Glomerular visceral epithelial cell (primary cell): Measurements from ENCODE around the gene ADGRE1.

ENCODE experiments used
- DNase-seq: peaks from one replicate; pipeline ENCODE4 v3.0.0-alpha.2; 2016; ENCODE audit errors: extremely low spot score

The ADGRE1 gene

GRCh38 chr19:6875218-6875617 is 12.2 kb upstream of the ADGRE1 start:
- no peak for DNase-seq

DNA sequence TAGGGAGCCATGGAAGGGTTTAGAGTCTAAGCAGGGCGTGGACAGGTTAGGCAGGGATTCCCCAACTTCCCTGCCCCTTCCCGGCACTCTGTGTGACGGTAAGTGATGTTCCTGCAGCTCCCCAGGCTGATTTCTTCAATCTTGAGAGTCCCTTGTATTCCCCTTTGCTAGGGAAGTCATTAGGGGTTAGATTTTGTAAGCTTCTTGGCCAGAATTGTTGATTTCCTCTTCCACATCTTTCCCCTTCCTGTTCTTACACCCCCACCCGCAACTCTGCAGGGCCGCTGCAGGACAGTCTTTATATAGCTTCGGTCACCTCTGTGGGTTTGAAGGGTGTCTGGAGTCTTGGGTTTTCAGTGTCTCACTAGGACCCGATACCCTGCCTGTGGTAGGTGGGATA is 10.6 kb upstream of the ADGRE1 start:
- DNase-seq: no peak

GRCh38 chr19:6877766-6878165 is 9.6 kb upstream of the ADGRE1 start:
- no peak for DNase-seq

DNA sequence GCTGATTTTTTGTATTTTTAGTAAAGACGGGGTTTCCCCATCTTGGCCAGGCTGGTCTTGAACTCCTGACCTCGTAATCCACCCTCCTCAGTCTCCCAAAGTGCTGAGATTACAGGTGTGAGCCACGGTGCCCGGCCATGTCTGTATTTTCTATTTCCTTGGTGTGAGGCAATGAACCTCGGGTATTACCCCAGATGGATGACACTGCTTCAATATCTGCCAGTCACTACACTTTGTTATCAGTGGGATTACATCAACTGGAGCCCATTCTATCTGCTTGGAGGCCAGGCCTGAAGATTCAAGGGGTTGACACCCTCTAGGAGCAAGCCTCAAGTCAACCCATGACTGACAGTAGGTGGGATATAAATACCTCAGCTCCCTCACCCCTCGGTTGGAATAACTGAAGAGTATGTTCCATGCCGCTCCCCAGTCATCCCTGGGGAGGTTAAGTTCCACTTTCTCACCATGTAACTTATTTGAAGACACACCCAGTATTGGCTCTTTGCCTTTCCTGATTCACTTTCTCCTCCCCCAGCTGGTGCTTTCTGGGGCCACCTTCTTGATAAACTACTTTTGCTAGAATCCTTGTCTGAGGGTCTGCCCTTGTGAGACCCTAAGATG is 992 bp upstream of the ADGRE1 start:
- DNase-seq: no peak

DNA sequence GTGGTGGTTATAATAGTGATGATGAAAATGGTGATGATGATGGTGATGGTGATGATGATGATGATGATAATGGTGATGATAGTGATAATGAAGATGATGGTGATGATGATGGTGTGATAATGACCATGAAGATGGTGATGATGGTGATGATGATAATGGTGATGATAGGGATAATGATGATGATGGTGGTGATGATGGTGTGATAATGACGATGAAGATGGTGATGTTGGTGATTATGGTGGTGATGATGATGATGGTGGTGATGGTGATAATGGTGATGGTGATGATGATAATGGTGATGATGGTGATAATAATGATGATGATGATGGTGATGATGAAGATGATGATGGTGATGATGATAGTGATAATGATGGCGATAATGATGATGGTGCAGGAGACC is 1.6 kb downstream of the ADGRE1 start:
- no peak for DNase-seq

- DNase-seq: no peak
Observed at GRCh38 chr19:6890401-6890913, 3.1 kb downstream of the ADGRE1 start.

GRCh38 chr19:6890938-6891337 is 3.6 kb downstream of the ADGRE1 start:
- no peak for DNase-seq

DNA sequence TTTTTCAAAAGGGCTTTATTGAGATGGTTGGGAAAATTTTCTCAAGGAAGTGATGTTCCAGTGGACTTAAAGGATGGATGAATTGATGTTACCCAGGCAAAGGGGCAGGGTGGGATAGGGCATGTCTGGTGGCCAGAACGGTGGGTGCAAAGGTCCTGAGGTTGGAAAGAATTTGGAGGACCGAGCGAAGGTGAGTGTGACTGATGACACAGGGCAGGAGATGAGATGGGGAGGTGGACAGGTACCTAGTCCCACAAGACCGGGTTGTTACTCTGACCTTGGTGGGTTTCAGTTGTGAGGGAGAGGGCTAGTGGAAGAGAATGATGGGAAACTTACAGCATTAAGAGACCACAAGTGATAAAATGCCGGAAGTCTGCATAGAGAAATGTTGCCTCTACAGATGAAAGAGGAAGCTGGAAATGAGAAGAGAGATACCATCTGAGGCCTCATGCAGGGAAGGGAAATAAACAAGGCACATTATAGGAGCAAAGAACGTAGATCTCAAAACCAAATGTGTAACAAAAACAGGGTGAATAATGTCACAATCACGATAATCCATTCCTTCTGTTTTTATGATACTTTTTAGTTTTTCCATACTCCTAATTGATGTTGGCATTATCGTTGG is 4.5 kb downstream of the ADGRE1 start:
- no peak for DNase-seq

DNA sequence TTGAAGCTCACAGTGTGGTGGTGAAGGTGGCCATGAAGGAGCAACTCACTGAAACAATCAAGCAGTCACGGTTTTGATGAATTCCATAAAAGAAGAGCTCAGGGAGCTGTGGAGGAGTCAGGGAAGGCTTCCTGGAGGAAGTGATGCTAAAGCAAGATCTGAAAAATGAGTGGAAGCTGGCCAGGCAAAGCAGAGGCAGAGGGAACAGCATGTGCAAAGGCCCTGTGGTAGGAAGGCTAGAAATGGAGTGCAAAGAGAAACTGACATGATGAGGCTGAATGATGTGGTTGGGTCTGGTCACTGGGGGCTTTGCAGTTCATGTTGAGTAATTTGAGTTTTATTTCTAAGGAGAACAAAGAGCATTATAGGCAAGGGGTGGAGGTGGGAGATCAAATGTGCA is 6.9 kb downstream of the ADGRE1 start:
- no peak for DNase-seq

DNA sequence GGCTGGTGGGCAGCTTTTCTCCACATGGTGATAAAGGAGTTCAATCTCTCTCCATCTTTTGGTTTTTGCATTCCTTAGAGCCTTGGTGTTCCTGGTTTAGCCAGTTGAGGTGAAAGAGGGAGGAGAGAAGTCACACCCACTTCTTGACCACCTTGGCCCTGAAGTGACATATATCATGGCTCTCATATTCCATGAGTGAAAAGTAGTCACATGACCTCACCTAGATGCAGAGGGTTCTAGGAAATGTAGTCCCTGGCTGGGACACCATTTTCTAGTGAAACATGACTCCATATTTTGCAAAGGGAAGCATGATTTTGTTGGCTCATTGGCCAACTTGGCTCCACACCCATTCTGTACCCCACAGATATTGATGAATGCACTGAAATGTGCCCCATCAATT is 16.1 kb downstream of the ADGRE1 start:
- no peak for DNase-seq

DNA sequence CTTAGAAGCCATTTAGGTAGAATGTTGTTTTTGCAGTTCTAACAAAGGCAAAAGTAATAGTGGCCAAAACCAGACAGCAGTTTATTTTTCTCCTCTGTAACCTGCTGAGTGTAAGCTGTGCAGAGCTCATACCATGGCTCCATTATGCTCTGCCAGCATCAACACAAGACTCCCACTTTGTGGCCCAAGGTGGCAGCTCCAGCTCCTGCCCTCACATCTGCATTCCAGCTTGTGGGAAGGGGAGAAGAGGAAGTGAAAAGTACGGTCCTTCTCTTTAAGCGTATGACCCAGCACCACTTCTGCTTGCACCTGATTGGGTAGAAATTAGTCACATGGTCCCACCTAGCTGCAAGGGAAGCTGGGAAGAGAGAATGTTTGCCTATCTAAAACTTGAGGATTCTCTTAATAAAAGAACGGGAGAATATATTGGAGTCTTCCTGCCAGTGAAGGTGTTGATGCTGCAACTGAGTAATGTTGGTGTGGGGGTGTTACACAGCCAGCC is 19.2 kb downstream of the ADGRE1 start:
- DNase-seq: no peak

DNA sequence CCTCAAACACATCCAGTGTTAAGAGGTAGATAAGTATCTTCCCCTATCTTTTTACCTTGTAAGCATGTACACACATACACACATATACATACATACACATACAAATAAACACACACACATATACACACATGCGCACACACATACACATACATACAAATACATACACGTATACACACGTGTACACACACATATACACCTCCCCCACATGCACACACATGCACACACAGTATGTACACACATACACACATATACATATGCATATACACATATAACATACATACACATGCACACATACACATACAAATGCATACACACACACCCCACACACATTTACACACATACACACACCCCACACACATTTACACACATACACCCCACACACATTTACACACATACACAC is 24.1 kb downstream of the ADGRE1 start:
- no peak for DNase-seq

DNA sequence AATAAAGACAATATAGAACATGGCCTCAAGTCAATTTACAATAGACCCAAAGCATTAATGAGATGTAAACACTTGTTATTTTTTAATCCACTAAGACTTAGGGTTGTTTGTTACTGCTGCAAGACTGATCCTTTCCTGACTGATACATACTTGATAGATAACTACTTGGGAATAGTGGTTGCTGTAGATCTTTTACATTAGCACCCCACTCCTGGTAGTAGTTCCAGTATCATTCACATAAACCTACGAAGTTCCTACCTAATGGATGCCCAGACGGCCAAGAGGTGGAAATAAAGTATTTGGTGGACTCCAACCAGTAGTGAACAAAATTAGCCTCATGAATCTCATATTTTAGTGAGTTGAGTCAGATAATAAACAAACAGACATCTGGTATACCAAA is 26.9 kb downstream of the ADGRE1 start:
- no peak for DNase-seq

- DNase-seq: no peak
Observed at GRCh38 chr19:6916952-6917351, 29.6 kb downstream of the ADGRE1 start.

GRCh38 chr19:6925386-6925785 is 38.0 kb downstream of the ADGRE1 start:
- no peak for DNase-seq

DNA sequence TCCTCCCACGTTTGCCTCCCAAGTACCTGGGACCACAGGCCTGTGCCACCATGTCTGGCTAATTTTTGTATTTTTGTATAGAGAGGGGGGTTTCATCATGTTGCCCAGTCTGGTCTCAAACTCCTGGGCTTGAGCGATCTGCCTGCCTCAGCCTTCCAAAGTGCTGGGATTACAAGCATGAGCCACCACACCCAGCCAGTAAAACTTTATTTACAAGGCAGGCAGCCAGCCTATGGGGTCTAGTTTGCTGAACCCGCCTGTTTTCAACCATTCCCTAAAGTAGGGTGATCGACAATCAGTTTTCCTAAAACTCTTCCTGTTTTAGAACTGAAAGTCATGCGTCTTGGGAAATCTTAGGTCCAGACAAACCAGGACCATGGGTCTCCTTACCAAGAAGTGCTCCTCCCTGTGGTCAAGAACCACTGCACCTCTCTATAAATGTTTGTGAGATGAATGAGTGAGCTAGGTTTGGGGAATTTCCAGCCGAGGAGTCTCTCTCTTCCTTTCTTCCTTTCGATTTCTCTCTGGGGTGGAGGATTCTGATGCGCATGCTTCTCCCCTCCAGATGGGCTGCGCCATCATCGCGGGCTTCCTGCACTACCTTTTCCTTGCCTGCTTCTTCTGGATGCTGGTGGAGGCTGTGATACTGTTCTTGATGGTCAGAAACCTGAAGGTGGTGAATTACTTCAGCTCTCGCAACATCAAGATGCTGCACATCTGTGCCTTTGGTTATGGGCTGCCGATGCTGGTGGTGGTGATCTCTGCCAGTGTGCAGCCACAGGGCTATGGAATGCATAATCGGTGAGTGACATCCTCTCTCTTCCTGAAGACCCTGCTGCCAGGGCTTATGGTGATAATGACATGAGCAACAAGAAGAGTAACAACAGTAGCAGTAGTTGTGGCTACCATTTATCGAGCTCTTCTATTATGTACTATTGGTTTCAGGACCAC is 38.7 kb downstream of the ADGRE1 start:
- peak; percentile 20 for DNase-seq

DNA sequence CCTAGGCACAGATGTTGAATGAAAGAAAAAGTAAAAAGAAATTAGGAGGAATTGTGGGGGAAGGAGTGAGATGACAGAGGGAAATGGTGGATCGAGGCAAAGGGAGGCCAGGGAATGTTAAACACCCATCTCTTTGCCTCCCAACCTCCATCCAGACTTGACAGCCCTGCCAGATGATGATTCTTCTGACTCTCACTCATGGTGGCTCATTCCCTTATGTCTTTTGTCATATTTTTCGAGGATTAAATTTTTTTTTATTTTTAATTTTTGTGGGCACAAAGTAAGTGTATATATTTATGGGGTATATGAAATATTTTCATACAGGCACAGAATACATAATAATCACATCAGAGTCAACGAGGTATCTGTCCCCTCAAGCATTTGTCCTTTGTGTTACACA is 42.8 kb downstream of the ADGRE1 start:
- no peak for DNase-seq

DNA sequence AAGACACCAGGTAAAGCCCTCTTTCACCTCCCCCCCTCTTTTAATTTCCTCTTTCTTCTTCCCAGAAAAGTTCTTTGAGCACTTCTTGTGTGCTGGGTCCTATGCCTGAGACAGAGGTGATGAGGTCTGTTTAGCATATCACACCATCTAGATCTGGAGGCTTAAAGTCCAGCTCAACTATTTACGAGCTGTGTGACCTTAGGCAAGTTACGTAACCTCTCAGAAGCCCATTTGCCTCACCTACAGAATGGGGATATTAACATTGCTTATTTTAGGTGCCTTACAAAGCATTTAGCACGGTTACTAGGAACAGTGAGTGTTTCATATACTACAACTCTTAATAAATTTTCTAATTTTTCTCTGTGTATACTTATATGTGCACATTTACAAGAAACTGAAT is 47.7 kb downstream of the ADGRE1 start:
- DNase-seq: no peak

DNA sequence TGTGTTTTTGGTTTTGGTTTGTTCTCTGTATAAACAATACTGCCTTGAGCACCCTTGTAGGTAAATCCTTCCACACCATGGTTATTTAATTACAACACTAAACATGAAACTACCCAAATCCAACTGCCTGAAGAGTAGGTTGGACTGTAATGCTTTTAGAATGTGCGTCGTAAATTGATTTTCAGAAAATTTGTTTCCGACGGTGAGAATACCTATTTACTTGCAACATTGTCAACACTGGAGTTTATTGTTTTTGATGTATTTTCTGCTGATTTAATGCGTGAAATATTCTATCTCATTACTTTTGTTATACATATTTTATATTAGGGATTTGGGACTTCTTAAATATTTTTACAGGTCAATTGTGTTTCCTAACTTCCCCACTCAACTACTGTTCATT is 48.2 kb downstream of the ADGRE1 start:
- no peak for DNase-seq

GRCh38 chr19:6945733-6946132 is 58.4 kb downstream of the ADGRE1 start:
- no peak for DNase-seq

DNA sequence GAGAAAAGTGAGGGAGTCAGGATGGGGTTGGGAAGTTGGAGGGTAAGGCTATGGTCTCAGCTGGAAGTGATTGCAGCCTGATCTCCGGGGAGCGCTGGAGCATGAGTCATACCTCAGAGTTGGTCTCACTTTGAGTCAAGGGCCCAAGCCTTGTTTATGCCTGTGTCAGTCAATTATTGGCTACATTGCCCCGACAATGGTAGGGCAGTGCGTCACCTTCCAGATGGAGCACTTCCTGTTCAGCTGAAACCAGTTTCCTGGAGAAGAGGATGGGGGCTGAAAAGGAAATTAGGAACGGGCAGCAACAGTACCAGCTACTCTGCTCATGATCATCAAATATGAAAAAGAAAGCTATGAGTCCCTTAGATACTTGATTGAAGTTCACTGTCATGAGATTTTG is 60.4 kb downstream of the ADGRE1 start:
- peak; percentile 77 for DNase-seq

DNA sequence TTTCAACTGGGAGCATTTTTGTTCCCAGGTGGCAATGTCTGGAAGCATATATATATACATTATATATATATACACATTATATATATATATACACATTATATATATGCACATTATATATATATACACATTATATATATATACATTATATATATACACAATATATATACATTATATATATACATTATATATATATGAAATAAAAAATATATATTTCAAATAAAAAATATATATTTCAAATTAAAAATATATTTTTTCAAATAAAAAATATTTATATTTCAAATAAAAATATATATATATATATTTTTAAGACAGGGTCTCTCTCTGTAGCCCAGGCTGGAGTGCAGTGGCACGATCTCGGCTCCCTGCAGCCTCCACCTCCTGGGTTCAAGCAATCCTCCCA is 61.5 kb downstream of the ADGRE1 start:
- no peak for DNase-seq

DNA sequence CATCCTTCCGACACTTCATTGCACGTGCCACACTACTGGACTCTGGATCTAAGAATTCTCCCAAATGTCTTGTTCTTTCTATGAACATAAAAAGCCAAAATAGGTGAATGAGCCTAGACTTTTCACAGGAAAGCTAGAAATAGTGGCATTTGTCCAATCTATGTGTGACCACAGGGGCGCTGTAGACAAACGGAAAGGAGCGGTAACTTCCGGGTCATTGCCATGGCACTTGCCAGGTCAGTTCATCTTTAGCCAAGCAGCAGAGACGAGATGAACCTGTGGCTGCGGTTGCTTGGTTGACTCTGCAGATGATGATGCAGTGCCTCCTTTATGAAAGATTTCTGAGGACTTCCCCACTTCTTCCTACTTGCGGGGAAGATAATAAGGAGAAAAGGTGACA is 65.6 kb downstream of the ADGRE1 start:
- DNase-seq: no peak
